HFF-Myc (cell line): ENCODE measurements around the gene ZNF460.

Experiments used
- DNase-seq: peaks from one replicate; pipeline ENCODE4 v3.0.0-alpha.2; 2011; ENCODE audit warnings: low read depth; ENCODE audit errors: extremely low read depth
- H3K4me3 ChIP-seq: replicated peaks from 2 replicates; pipeline ENCODE4 v1.5.1; 2011; ENCODE audit warnings: low read depth, mild to moderate bottlenecking, control low read depth, low read length
- TF ChIP-seq, protein P1 (sequence below): IDR thresholded peaks from 2 replicates; pipeline ENCODE4 v1.5.1; 2012; ENCODE audit warnings: mild to moderate bottlenecking, low read depth, low read length, control low read depth; ENCODE audit errors: missing control alignments

Gene ZNF460

GRCh38 chr19:57293719-57294118 is 13.4 kb downstream of the ZNF460 start:
- DNase-seq, result no peak
- TF ChIP-seq, protein P1, sequence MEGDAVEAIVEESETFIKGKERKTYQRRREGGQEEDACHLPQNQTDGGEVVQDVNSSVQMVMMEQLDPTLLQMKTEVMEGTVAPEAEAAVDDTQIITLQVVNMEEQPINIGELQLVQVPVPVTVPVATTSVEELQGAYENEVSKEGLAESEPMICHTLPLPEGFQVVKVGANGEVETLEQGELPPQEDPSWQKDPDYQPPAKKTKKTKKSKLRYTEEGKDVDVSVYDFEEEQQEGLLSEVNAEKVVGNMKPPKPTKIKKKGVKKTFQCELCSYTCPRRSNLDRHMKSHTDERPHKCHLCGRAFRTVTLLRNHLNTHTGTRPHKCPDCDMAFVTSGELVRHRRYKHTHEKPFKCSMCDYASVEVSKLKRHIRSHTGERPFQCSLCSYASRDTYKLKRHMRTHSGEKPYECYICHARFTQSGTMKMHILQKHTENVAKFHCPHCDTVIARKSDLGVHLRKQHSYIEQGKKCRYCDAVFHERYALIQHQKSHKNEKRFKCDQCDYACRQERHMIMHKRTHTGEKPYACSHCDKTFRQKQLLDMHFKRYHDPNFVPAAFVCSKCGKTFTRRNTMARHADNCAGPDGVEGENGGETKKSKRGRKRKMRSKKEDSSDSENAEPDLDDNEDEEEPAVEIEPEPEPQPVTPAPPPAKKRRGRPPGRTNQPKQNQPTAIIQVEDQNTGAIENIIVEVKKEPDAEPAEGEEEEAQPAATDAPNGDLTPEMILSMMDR, result no peak
- H3K4me3 ChIP-seq, result no peak overlapping the region

GRCh38 chr19:57302020-57302465 is 21.8 kb downstream of the ZNF460 start:
- peak; percentile 47 for DNase-seq
- H3K4me3 ChIP-seq, result no peak overlapping the region
- TF ChIP-seq, protein P1, result no peak

DNA sequence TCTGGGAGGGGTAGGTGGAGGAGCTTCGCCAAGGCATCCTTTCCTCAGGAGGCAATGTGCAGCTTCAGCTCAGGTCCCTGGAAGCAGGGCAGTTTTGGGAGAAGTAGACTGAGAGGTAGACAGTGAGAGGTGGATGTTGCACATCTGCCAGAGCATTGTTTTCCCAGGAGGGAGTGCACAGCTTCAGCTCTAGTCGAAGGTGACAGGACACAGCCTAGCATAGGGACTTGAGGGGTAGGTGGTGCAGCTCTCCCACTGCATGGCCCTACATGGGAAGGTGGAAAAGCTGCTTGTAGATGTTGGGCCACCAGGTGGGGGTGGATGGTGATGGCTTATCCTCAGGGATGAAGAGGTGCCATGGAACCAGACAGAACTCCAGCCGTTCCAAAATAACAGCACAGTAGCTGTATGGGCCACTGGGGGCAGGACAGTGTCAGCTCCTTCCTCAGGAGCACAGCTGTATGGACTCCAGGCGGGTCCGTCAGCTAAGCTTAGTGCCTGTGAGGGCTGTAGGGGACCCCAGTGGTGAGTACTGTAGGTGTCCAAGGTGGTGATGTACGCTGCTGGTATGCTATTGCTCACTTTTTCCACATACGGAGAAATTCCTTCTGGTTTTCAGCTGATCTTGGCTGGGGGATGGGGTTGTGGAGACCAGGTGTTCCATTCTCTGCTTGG is 22.6 kb downstream of the ZNF460 start:
- DNase-seq, result no peak
- TF ChIP-seq, protein P1, result no peak
- no peak overlapping the region for H3K4me3 ChIP-seq

GRCh38 chr19:57305056-57305455 is 24.8 kb downstream of the ZNF460 start:
- TF ChIP-seq, protein P1, result no peak
- H3K4me3 ChIP-seq, result no peak overlapping the region
- no peak for DNase-seq

GRCh38 chr19:57308514-57308913 is 28.2 kb downstream of the ZNF460 start:
- TF ChIP-seq, protein P1, result no peak
- H3K4me3 ChIP-seq, result no peak overlapping the region
- DNase-seq, result no peak

GRCh38 chr19:57310792-57311191 is 30.5 kb downstream of the ZNF460 start:
- DNase-seq, result no peak
- no peak overlapping the region for H3K4me3 ChIP-seq
- TF ChIP-seq, protein P1, result no peak

- DNase-seq, result no peak
- H3K4me3 ChIP-seq, result no peak overlapping the region
- TF ChIP-seq, protein P1, result no peak
These were observed 33.9 kb downstream of the ZNF460 start for GRCh38 chr19:57314146-57314545.
